Muscle layer of duodenum (tissue), 2 donors: ENCODE measurements around the gene PPFIA1.
"Not testable (repeated sequence)": the region's sequence is repeated elsewhere in the genome, so short reads cannot be mapped to it uniquely, and the experiment has no call there.

ENCODE experiments used
- H3K27ac ChIP-seq: one replicate; pipeline ENCODE4 v1.7.0; 2013; ENCODE audit warnings: mild to moderate bottlenecking, low read length
- H3K27me3 ChIP-seq: one replicate; pipeline ENCODE4 v1.7.0; 2013; ENCODE audit warnings: low read depth, mild to moderate bottlenecking, control low read depth, low read length
- H3K36me3 ChIP-seq, 2 donors: one replicate each; pipeline ENCODE4 v1.7.0; 2013; ENCODE audit warnings: low read length in 2 of 2, control low read depth in 1 of 2, mild to moderate bottlenecking in 1 of 2; ENCODE audit not compliant: insufficient read depth in 2 of 2, control insufficient read depth in 1 of 2
- H3K4me1 ChIP-seq, 2 donors: one replicate each; pipeline ENCODE4 v1.7.0; 2013; ENCODE audit warnings: low read length in 2 of 2, mild to moderate bottlenecking in 2 of 2, control low read depth in 1 of 2, moderate library complexity in 1 of 2; ENCODE audit not compliant: insufficient read depth in 2 of 2, control insufficient read depth in 1 of 2
- H3K4me3 ChIP-seq, 2 donors: one replicate each; pipeline ENCODE4 v1.7.0; 2013; ENCODE audit warnings: low read length in 2 of 2, low read depth in 1 of 2, mild to moderate bottlenecking in 1 of 2
- H3K9me3 ChIP-seq, 2 donors: one replicate each; pipeline ENCODE4 v1.7.0; 2013; ENCODE audit warnings: low read length in 2 of 2, control low read depth in 1 of 2, mild to moderate bottlenecking in 1 of 2; ENCODE audit not compliant: control insufficient read depth in 1 of 2
- donor health status: healthy.

The PPFIA1 gene

DNA sequence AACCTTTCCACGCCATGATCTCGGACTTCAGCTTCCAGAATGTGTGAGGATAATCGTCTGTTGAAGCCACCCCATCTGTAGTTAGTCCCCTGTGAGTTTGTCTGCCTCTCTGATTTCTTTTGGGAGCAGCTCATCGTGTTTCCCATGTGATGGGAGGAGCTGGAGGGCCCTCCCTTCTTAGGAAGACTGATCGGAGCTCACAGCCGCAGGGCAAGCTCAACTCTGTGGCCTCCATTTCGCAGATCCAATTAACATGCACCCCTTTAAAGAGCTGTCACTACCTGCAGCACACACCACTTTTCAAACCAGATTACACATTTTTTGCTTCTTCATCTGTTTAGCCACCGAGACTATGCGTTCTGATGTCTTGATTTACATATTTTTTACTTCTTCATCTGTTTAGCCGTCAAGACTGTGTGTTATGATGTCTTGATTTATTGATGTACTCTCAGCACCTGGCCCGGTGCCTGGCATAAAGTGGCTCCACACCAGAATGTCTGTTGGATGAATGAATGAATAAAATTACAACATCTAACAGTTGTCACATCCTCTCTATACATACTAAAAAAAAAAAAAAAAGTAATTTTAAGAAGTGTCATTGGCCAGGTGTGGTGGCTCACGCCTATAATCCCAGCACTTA, 14.9 kb upstream of the PPFIA1 start:
- Histone ChIP-seq H3K36me3 (no peaks in the 10 kb centered on the region), H3K4me3 (no peak overlapping the region), H3K27me3 (no peaks in the 10 kb centered on the region), H3K4me1 (no peaks in the 10 kb centered on the region), H3K9me3 (no peaks in the 10 kb centered on the region), H3K27ac (no peak overlapping the region)

DNA sequence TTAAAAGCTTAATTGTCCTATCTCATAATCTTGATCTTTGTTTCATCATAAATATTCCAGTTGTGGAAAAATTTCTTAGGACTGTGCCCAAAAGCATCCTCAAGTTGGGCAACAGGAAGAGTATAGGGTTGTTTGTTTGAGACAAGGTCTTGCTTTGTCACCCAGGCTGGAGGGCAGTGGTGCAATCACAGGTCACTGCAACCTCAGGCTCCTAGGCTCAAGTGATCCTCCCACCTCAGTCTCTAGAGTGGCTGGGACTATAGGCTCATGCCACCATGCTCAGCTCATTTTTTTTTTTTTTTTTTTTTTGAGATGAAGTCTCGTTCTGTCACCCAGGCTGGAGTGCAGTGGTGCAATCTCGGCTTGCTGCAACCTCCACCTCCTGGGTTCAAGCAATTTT, 11.4 kb upstream of the PPFIA1 start:
- not testable (repeated sequence) for H3K27me3 ChIP-seq, H3K4me1 ChIP-seq, H3K27ac ChIP-seq, H3K36me3 ChIP-seq, H3K9me3 ChIP-seq, H3K4me3 ChIP-seq

DNA sequence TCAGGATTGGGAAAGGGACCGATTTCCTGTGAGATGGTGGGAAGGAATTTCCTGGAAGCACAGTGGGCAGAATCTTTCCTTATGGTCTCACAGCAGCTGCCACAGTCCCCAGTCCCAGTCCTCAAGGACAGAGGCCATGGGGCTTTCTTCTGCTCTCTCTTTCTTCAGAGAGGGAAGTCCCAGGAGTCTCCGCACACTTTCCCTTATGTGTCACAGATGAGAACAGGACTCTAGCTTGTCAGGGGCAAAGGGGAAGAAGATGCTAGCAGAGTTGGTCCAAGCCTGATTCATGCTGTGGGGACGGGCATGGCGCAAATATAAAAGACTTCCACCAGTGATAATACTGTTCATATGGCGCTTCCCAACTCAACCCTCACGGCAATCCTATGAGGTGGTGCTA, 7.5 kb upstream of the PPFIA1 start:
- Histone ChIP-seq H3K27ac (no peak overlapping the region), H3K27me3 (no peaks in the 10 kb centered on the region), H3K36me3 (no peaks in the 10 kb centered on the region), H3K9me3 (no peaks in the 10 kb centered on the region), H3K4me3 (no peak overlapping the region), H3K4me1 (no peaks in the 10 kb centered on the region)

DNA sequence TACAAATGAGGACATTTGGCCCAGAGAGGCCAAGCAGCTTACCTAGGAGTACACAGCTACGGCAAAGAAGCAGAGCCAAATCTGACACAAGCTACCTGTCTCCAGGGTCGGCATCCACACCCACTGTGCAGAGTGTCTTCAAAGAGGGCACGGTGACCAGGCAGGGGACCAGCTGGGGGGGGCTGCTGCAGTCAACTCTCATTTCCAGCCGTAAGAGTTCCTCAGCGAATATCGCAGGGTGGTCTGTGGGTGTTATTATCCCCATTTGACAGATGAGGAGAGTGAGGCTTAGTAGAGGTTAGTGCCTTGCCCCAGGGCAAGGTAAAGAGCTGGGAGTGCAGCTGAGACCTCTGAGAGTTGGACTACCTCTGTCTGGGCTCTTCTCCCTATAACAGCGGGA, 7.1 kb upstream of the PPFIA1 start:
- Histone ChIP-seq H3K36me3 (no peaks in the 10 kb centered on the region), H3K4me3 (no peak overlapping the region), H3K9me3 (no peaks in the 10 kb centered on the region), H3K27me3 (no peaks in the 10 kb centered on the region), H3K27ac (no peak overlapping the region), H3K4me1 (no peaks in the 10 kb centered on the region)

DNA sequence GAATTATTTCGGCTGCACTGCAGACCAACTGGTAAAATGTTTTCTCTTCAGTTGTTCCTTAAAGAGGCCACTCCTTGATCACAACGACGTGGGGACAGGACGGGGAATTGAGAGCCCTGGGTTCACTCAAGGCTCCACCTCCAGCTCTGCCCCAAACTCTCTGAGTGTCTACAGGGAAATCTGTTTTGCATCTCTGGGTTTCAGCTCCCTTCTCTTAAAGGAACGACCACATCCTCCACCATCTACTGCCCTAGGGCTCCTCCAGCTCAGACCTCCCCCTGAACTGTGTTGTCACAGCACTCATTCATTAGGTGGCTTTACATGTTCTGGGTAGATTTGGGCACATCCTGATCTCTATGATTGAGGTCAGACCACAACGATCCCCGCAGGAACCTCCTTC, 5.1 kb upstream of the PPFIA1 start:
- Histone ChIP-seq H3K27ac (no peak overlapping the region), H3K4me1 (peaks cover 0 to 4% of the 10 kb centered on the region in 2 donors), H3K27me3 (no peaks in the 10 kb centered on the region), H3K36me3 (no peaks in the 10 kb centered on the region), H3K4me3 (no peak overlapping the region), H3K9me3 (no peaks in the 10 kb centered on the region)

DNA sequence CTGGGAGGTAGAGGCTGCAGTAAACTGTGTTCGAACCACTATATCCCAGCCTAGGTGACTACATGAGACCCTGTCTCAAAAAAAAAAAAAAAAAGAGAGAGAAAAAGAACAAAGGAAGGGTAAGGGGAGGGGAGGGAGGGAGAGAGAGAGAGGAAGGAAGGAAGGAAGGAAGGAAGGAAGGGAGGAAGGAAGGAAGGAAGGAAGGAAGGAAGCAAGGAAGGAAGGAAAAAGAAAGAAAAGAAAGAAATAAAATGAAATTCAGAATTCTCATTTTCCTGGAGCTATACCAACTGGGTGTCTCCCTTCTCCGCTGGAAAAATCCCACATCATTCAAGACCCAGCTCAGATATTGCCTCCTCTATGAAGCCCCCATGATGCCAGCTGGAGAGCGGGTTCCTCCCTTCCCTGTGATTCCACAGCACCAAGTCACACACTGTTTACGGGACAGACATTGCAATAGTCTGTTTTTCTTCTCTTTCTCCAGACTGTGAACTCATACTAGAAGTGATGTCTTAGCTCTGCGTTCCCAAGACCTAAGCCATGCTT, 3.0 kb upstream of the PPFIA1 start:
- Histone ChIP-seq H3K27me3 (no peaks in the 10 kb centered on the region), H3K4me3 (no peak overlapping the region), H3K4me1 (peaks cover 6 to 17% of the 10 kb centered on the region in 2 donors), H3K9me3 (no peaks in the 10 kb centered on the region), H3K36me3 (peaks cover 4 to 6% of the 10 kb centered on the region in 2 donors), H3K27ac (no peak overlapping the region)

DNA sequence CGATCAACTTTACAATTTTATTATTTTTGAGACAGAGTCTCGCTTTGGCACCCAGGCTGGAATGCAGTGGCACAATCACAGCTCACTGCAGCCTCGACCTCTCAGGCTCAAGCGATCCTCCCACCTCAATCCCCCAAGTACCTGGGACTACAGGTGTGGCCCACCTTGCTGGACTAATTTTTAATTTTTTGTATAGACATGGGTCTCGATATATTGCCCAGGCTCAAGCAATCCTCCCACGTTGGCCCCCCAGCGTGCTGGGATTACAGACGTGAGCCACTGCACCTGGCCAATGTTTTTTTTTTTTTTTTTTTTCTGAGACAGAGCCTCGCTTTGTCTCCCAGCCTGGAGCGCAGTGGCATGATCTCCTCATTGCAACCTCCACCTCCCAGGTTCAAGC, 2.0 kb upstream of the PPFIA1 start:
- H3K4me1 ChIP-seq, result peaks cover 6 to 19% of the 10 kb centered on the region in 2 donors
- peaks cover 6 to 8% of the 10 kb centered on the region in 2 donors for H3K36me3 ChIP-seq
- H3K27ac ChIP-seq, result no peak overlapping the region
- no peaks in the 10 kb centered on the region for H3K27me3 ChIP-seq
- no peak overlapping the region for H3K4me3 ChIP-seq
- no peaks in the 10 kb centered on the region for H3K9me3 ChIP-seq

DNA sequence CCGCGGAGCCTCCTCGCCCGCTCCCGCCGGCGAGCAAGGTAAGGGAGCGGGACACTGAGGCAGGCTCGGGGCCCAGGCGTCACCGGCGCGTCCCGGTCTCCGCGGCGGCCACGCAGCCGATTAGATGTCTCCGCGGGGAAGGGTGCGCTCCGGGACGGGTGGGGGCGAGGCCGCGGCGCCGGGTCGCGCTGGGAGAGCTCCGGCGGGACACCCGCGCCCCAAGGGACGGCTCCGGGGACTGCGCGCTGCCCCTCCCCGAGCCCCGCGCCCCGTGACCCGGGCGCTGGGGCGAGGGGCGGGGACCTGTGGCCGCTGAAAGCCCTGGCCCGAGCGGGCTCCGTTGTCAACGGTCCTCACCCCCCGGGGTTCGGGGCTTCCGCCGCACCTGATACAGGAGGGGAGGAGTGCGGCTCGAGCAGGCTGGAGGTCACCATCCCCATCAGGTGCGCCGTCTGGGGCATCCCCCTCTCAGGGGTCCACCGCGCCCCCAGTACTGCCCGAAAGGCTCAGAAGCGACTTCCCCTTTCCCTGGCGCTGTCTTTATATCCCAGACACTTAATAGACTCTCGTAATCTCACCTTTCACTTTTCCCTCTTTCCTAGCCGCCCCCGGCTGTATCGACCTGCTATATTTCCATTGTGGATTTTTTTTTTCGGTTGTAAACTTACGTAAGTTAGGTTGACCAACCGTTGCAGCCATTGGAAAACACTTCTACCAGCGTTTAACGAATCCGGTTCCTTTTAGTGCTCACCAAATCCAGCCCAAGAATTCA, 573 bp downstream of the PPFIA1 start:
- peaks cover 6 to 19% of the 10 kb centered on the region in 2 donors for H3K4me1 ChIP-seq
- no peaks in the 10 kb centered on the region for H3K27me3 ChIP-seq

DNA sequence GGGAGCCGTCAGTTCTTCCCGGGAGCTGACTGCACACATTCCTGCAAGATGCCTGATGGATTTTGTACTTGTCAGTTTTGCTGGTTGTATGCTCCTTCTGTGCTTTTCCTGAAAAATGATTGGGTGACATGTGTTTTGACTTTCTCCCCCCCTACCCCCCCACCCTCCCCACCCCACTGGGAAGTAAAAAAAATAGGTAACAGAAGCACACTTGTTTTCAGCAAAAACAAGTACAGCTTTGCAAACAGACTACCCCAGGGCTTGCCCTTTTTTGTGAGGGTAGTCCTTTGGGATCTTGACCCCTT, 1.1 kb downstream of the PPFIA1 start:
- H3K27ac ChIP-seq, result peak overlapping the region; percentile 39
- no peaks in the 10 kb centered on the region for H3K9me3 ChIP-seq
- H3K4me1 ChIP-seq, result peaks cover 6 to 19% of the 10 kb centered on the region in 2 donors
- no peaks in the 10 kb centered on the region for H3K27me3 ChIP-seq
- peak overlapping the region; percentile 79 to 88 for H3K4me3 ChIP-seq
- peaks cover 17 to 21% of the 10 kb centered on the region in 2 donors for H3K36me3 ChIP-seq

More for the DNA sequence above, 573 bp downstream of the PPFIA1 start:
- Histone ChIP-seq H3K36me3 (peaks cover 17 to 21% of the 10 kb centered on the region in 2 donors), H3K27ac (peak overlapping the region; percentile 39), H3K9me3 (no peaks in the 10 kb centered on the region), H3K4me3 (peak overlapping the region; percentile 79 to 88)

DNA sequence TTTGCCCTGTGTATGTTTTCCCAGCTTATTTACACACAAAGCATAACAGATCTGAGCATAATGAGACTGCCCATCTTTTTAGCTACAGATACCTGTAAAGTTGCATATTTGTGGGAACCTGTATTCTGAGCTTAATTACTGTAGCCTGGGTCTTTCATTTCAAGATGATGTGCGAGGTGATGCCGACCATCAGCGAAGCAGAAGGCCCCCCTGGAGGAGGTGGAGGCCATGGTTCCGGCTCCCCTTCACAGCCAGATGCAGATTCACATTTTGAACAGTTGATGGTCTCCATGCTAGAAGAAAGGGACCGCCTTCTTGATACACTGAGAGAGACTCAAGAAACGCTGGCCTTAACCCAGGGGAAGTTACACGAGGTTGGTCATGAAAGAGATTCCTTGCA, 1.5 kb downstream of the PPFIA1 start:
- Histone ChIP-seq H3K27ac (no peak overlapping the region), H3K27me3 (no peaks in the 10 kb centered on the region), H3K36me3 (peaks cover 17 to 21% of the 10 kb centered on the region in 2 donors), H3K9me3 (no peaks in the 10 kb centered on the region), H3K4me3 (peak overlapping the region; percentile 32 to 39), H3K4me1 (peaks cover 6 to 19% of the 10 kb centered on the region in 2 donors)

DNA sequence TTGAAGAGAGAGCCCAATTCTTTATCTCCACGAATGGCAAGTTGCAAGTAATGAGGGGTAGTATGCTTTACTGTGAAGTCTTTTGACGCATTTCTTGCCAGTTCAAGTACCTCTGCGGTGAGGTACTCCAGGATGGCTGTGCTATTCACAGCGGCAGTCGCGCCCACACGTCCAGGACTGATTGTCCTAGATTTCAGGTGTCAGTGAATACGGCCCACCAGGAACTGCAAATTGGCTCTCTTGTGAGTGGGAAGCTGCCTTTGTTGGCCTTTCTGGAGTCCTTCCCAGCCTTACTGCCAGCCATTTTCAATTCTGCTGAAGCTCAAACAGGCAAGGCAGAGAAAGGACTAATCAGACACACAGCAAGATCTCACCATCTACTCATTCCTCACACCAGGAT, 8.5 kb downstream of the PPFIA1 start:
- no peaks in the 10 kb centered on the region for H3K9me3 ChIP-seq
- H3K36me3 ChIP-seq, result peaks cover 19 to 31% of the 10 kb centered on the region in 2 donors
- no peak overlapping the region for H3K27ac ChIP-seq
- no peak overlapping the region for H3K4me3 ChIP-seq
- H3K4me1 ChIP-seq, result peaks cover 0 to 6% of the 10 kb centered on the region in 2 donors
- no peaks in the 10 kb centered on the region for H3K27me3 ChIP-seq
